C4-2B (cell line): ENCODE data around the gene TCN1.

Experiments used
- ZFX ChIP-seq: fragments of 450-650 bp; IDR thresholded peaks from 2 replicates; pipeline ENCODE4 v1.6.1; 2017
- TF ChIP-seq, protein P1 (sequence below): fragments of 450-650 bp; conservative IDR thresholded peaks from 2 replicates; pipeline ENCODE4 v1.5.1; 2017; ENCODE audit warnings: mild to moderate bottlenecking

DNA sequence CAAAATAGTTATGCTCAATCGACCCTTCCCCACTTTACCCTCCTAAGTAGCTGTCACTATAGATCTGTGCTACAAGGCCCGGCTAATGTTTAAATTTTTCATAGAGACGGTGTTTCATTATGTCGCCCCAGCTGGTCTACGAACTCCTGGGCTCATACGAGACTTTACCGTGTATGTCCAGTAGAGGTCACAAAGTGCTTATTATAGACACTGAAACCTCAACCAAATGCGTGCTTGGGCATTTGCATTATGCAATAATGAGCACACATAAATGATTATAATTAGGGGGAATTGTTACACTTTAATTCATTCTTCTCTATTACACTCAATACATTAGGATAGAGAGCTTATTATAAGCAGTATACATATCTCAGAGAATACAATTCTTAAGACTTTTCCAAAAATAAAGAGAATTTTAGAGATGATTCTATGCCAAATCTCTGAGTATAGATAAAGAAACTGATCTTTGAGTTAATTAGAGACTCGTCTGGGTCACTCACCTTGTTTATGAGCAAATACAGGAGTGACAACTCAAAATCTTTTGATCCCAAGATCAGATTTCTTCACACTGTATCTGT is 43.2 kb downstream of the TCN1 start:
- TF ChIP-seq, protein P1, sequence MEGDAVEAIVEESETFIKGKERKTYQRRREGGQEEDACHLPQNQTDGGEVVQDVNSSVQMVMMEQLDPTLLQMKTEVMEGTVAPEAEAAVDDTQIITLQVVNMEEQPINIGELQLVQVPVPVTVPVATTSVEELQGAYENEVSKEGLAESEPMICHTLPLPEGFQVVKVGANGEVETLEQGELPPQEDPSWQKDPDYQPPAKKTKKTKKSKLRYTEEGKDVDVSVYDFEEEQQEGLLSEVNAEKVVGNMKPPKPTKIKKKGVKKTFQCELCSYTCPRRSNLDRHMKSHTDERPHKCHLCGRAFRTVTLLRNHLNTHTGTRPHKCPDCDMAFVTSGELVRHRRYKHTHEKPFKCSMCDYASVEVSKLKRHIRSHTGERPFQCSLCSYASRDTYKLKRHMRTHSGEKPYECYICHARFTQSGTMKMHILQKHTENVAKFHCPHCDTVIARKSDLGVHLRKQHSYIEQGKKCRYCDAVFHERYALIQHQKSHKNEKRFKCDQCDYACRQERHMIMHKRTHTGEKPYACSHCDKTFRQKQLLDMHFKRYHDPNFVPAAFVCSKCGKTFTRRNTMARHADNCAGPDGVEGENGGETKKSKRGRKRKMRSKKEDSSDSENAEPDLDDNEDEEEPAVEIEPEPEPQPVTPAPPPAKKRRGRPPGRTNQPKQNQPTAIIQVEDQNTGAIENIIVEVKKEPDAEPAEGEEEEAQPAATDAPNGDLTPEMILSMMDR, result peak; percentile 85
- no peak for TF ChIP-seq ZFX
